Panc1 (cell line): ENCODE results near the gene TBC1D17. TPM values are rescaled to one million over a fixed set of nuclear protein-coding genes. Genes with fewer than 3 reads are reported as not detected.

Source experiments
- ATAC-seq: fragments of 200-7000 bp; cut with Tn5 transposase; 2 replicates; pipeline ENCODE4 v1.9.1; 2020; ENCODE audit warnings: mild to moderate bottlenecking, moderate library complexity
- BruUV-seq: library from RNA; stranded (reverse); fragments of 400-500 nt; replicated peaks from 2 replicates; lab custom pipeline; 2021; lab: Mats Ljungman, UMichigan
- CTCF ChIA-PET: fragments of 300-600 bp; sonication (Branson Sonifier 250); formaldehyde crosslinking; loops from one replicate; lab custom pipeline; 2022; ENCODE audit warnings: antibody characterized with exemption; lab: Charles Lee
- POLR2A ChIA-PET: fragments of 300-600 bp; sonication (Branson Sonifier 250); formaldehyde crosslinking; loops from one replicate; lab custom pipeline; 2022; ENCODE audit warnings: antibody characterized with exemption; lab: Charles Lee
- DNase-seq: peaks from one replicate; pipeline ENCODE4 v3.0.0-alpha.2; 2010; ENCODE audit warnings: low read depth, low spot score
- H3K27ac ChIP-seq: 2 replicates; pipeline ENCODE4 v1.5.1; 2011; ENCODE audit warnings: mild to moderate bottlenecking, low read length, inconsistent platforms
- H3K27me3 ChIP-seq: fragments of 200-500 bp; sonication (Bioruptor generic); 2 replicates; pipeline ENCODE4 v1.6.0; 2014; ENCODE audit warnings: low read length, inconsistent platforms; ENCODE audit not compliant: control insufficient read depth, insufficient read depth
- H3K36me3 ChIP-seq: fragments of 200-500 bp; sonication (Bioruptor generic); 2 replicates; pipeline ENCODE4 v1.5.1; 2014; ENCODE audit warnings: inconsistent platforms, mild to moderate bottlenecking, low read length, moderate library complexity; ENCODE audit not compliant: control insufficient read depth, insufficient read depth
- H3K4me1 ChIP-seq: 2 replicates; pipeline ENCODE4 v1.5.1; 2011; ENCODE audit warnings: inconsistent platforms, mild to moderate bottlenecking, low read length, moderate library complexity; ENCODE audit not compliant: control insufficient read depth, insufficient read depth
- H3K4me3 ChIP-seq, 2 experiments: 2 replicates each; pipeline ENCODE4 v1.5.1; 2011 to 2012; ENCODE audit warnings: low read depth in 2 of 2, low read length in 2 of 2, mild to moderate bottlenecking in 2 of 2, inconsistent platforms in 1 of 2, moderate library complexity in 1 of 2
- H3K9me3 ChIP-seq: fragments of 200-500 bp; sonication (Bioruptor generic); 2 replicates; pipeline ENCODE4 v1.5.1; 2014; ENCODE audit warnings: low read depth, mild to moderate bottlenecking, inconsistent platforms, low read length, moderate library complexity; ENCODE audit not compliant: control insufficient read depth, insufficient read depth
- POLR2AphosphoS5 ChIP-seq: IDR thresholded peaks from 2 replicates; pipeline ENCODE4 v1.6.1; 2012; ENCODE audit warnings: mild to moderate bottlenecking, low read depth, low read length, moderate library complexity
- SIN3A ChIP-seq: IDR thresholded peaks from 2 replicates; pipeline ENCODE4 v1.6.1; 2012; ENCODE audit warnings: low read depth, mild to moderate bottlenecking, low read length, moderate library complexity, borderline replicate concordance; ENCODE audit not compliant: insufficient read depth
- TCF7L2 ChIP-seq: IDR thresholded peaks from 2 replicates; pipeline ENCODE4 v1.6.1; 2011; ENCODE audit warnings: mild to moderate bottlenecking, low read depth, low read length, inconsistent platforms
- in situ Hi-C: cut with HindIII; loops from 2 replicates; pipeline ENCODE4 v1.10.0; 2016; ENCODE audit warnings: low sequenced_read_pairs, low pct_unique_long_range_greater_than_20kb
- intact Hi-C: fragments of 100-400 bp; cut with micrococcal nuclease; formaldehyde crosslinking; loops from one replicate; pipeline ENCODE4 v1.10.0; 2022; ENCODE audit not compliant: unreplicated experiment
- total RNA-seq: library from RNA; stranded (reverse); gene quantifications from one replicate; pipeline ENCODE4 v1.2.1, GENCODE V29; 2021; ENCODE audit not compliant: unreplicated experiment
- TF ChIP-seq, protein P1 (sequence below): fragments of 450-650 bp; IDR thresholded peaks from 2 replicates; pipeline ENCODE4 v1.5.1; 2017; ENCODE audit warnings: mild to moderate bottlenecking
- TF ChIP-seq, protein P2 (sequence below), 2 experiments: IDR thresholded peaks; 2 replicates each; pipeline ENCODE4 v1.6.1; 2011 to 2012; ENCODE audit warnings: low read depth in 2 of 2, control low read depth in 1 of 2, low read length in 1 of 2, mild to moderate bottlenecking in 1 of 2, moderate library complexity in 1 of 2; ENCODE audit not compliant: insufficient read depth in 1 of 2

TBC1D17 gene
- total RNA-seq, 1 experiment from 2014 or later: 43.2 TPM

- ChIA-PET CTCF (no interaction called here), POLR2A (no interaction called here)
- H3K27me3 ChIP-seq: no peaks in the 10 kb centered on the region
- peaks cover 10% of the 10 kb centered on the region for H3K4me1 ChIP-seq
- BruUV-seq: no TSS peak
- no peak for DNase-seq
- H3K27ac ChIP-seq: no peak overlapping the region
- no peaks in the 10 kb centered on the region for H3K36me3 ChIP-seq
- in situ Hi-C loops: no loop called here
- no peak for ATAC-seq
- TF ChIP-seq POLR2AphosphoS5 (no peak), SIN3A (no peak), TCF7L2 (no peak)
- TF ChIP-seq, protein P1, sequence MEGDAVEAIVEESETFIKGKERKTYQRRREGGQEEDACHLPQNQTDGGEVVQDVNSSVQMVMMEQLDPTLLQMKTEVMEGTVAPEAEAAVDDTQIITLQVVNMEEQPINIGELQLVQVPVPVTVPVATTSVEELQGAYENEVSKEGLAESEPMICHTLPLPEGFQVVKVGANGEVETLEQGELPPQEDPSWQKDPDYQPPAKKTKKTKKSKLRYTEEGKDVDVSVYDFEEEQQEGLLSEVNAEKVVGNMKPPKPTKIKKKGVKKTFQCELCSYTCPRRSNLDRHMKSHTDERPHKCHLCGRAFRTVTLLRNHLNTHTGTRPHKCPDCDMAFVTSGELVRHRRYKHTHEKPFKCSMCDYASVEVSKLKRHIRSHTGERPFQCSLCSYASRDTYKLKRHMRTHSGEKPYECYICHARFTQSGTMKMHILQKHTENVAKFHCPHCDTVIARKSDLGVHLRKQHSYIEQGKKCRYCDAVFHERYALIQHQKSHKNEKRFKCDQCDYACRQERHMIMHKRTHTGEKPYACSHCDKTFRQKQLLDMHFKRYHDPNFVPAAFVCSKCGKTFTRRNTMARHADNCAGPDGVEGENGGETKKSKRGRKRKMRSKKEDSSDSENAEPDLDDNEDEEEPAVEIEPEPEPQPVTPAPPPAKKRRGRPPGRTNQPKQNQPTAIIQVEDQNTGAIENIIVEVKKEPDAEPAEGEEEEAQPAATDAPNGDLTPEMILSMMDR: no peak
- TF ChIP-seq, protein P2, sequence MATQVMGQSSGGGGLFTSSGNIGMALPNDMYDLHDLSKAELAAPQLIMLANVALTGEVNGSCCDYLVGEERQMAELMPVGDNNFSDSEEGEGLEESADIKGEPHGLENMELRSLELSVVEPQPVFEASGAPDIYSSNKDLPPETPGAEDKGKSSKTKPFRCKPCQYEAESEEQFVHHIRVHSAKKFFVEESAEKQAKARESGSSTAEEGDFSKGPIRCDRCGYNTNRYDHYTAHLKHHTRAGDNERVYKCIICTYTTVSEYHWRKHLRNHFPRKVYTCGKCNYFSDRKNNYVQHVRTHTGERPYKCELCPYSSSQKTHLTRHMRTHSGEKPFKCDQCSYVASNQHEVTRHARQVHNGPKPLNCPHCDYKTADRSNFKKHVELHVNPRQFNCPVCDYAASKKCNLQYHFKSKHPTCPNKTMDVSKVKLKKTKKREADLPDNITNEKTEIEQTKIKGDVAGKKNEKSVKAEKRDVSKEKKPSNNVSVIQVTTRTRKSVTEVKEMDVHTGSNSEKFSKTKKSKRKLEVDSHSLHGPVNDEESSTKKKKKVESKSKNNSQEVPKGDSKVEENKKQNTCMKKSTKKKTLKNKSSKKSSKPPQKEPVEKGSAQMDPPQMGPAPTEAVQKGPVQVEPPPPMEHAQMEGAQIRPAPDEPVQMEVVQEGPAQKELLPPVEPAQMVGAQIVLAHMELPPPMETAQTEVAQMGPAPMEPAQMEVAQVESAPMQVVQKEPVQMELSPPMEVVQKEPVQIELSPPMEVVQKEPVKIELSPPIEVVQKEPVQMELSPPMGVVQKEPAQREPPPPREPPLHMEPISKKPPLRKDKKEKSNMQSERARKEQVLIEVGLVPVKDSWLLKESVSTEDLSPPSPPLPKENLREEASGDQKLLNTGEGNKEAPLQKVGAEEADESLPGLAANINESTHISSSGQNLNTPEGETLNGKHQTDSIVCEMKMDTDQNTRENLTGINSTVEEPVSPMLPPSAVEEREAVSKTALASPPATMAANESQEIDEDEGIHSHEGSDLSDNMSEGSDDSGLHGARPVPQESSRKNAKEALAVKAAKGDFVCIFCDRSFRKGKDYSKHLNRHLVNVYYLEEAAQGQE (IDR thresholded peaks at IDR 0.05; ENCODE audit: insufficient read depth in 1 of 2, low read depth in 2 of 2, low read length in 1 of 2): no peak
- H3K4me3 ChIP-seq: no peak overlapping the region
- intact Hi-C loops: no loop called here
- H3K9me3 ChIP-seq: no peaks in the 10 kb centered on the region
Observed at GRCh38 chr19:49895566-49896297, 18.2 kb downstream of the TBC1D17 start.

DNA sequence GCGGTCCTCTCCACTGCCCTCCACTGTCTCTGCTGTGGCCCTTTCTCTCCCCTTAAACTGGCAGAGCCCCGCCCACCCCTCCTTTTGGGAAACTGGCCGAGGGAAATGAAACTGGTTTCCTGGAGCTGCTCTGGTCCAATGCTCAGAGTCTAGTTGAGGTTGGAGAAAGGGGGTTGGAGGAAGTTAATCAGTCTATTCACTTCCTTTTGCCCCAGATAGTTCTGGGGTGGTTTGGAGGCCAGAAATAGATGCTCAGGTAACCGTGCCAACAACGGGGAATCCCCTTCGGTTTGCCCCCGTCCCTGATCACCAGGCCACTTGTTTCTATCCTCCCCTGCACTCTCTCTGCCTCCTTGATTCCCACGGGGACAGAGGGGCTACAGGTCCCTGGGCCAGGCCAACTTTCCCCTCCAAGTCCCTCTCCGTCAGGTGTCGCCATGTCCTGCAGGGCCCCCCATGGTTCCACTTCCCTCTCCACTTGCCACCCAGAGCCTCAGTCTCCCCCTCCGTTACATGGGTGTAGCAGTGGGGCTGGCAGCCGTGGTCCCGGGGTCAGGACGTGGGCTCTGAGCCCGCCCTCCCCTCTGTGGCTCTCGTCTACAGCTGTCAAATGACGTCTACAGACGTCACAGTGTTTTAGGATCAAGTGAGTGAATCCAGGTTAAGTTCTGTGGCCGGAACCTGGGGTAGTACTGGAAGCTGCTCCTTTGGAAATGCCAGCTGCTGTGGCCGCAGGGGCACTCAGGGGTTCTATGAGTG is 19.5 kb downstream of the TBC1D17 start, which contains the start of gene IL4I1:
TSS of gene IL4I1 (minus strand) at position 25 of the 759 bp plus-strand sequence. CDS start 727 bp downstream, outside the sequence.
- BruUV-seq: no TSS peak
- intact Hi-C loops: no loop called here
- H3K36me3 ChIP-seq: no peaks in the 10 kb centered on the region
- CTCF ChIA-PET: no interaction called here
- ATAC-seq: peak; percentile 40
- TF ChIP-seq, protein P2 (IDR thresholded peaks at IDR 0.05; ENCODE audit: insufficient read depth in 1 of 2, low read depth in 2 of 2, low read length in 1 of 2): no peak
- peaks cover 10% of the 10 kb centered on the region for H3K4me1 ChIP-seq
- POLR2A ChIA-PET: interaction anchor here (0.6 kb wide), 1 partner anchor 9 kb away, joined by 4 read pairs; no protein-coding TSS in a partner anchor
- in situ Hi-C loops: no loop called here
- peak within 1 kb of the TSS; percentile 65; the same call in 1 of the 2 replicates for H3K27ac ChIP-seq
- no peaks in the 10 kb centered on the region for H3K27me3 ChIP-seq
- no peak for DNase-seq
- peak within 1 kb of the TSS in 1 of 2 experiments; percentile 11; a peak in 1 of 4 replicates for H3K4me3 ChIP-seq
- no peaks in the 10 kb centered on the region for H3K9me3 ChIP-seq
